Lower leg skin (tissue), 3 donors: ENCODE results near the gene MIA2.

Source experiments
- CTCF ChIP-seq, 3 donors: fragments of 450-650 bp; IDR thresholded peaks; one replicate each; pipeline ENCODE4 v1.5.1; 2016; ENCODE audit warnings: antibody characterized with exemption in 3 of 3, mild to moderate bottlenecking in 3 of 3, moderate library complexity in 2 of 3
- POLR2A ChIP-seq, 2 donors: fragments of 450-650 bp; IDR thresholded peaks; one replicate each; pipeline ENCODE4 v1.6.1; 2016 to 2017; ENCODE audit warnings: antibody characterized with exemption in 2 of 2, mild to moderate bottlenecking in 1 of 2, moderate library complexity in 1 of 2

GRCh38 chr14:39291701-39292100 is 58.0 kb downstream of the MIA2 start:
- TF ChIP-seq CTCF (IDR thresholded peaks at IDR 0.05), result no peak
- TF ChIP-seq POLR2A (IDR thresholded peaks at IDR 0.05), result no peak
